ENCODE results near the gene DMBT1. TPM values are rescaled to one million over a fixed set of nuclear protein-coding genes. Genes with fewer than 3 reads are reported as not detected.

DMBT1 gene
- total and polyA plus RNA-seq, 2 of the 4 experiments (the other 2 are of a cell fraction), result under 0.01 TPM; not detected in 1

DNA sequence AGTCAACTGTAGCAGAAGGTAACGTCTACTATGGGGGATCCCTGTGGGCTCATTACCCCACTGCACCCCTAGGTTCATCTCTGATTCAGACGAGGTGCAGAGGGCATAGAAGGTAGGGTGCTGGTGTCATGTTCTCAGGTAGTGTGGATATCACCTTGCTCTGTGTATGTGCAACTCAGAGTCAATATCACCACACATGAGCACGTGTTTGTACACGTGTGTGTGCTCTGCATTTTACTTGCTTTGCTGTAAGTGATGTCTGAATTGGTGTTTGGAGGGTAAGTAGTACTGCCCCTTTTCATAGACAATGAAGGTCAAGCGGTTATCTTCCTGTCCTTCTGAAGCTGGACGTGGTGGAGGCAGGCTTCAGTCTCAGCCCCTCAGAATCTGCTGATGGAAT lies 10.4 kb downstream of the DMBT1 start:
- in situ Hi-C loops (cut with MboI; ENCODE audit: low sequenced_read_pairs), result loop anchor here (10.0 kb wide), 1 partner anchor 226 kb away; no protein-coding TSS in a partner anchor
- H3K18ac ChIP-seq (ENCODE audit: low read depth, low read length), result no peak overlapping the region

More for the DNA sequence above, 10.4 kb downstream of the DMBT1 start:
- no peak for ATAC-seq (ENCODE audit: low read depth)
- no peak for TF ChIP-seq MAZ (IDR thresholded peaks at IDR 0.05; ENCODE audit: borderline replicate concordance, low read depth, low read length)
- Histone ChIP-seq H2BK5ac (ENCODE audit: low read depth, low read length, poor library complexity, severe bottlenecking) (no peak overlapping the region), H4K91ac (ENCODE audit: insufficient read depth, low read depth, low read length) (no peak overlapping the region), H3K23ac (ENCODE audit: low read depth, low read length) (no peak overlapping the region), H2AFZ (replicated peaks; ENCODE audit: low read length, poor library complexity) (no peak overlapping the region), H3K4me2 (ENCODE audit: low read depth, low read length) (no peak overlapping the region), H2AK5ac (ENCODE audit: low read depth, low read length) (no peak overlapping the region), H3K36me3 (ENCODE audit: control insufficient read depth, insufficient read depth, low read length) (no peaks in the 10 kb centered on the region), H3K79me1 (ENCODE audit: low read depth in 1 of 2, low read length in 2 of 2) (no peaks in the 10 kb centered on the region), H4K20me1 (ENCODE audit: insufficient read depth, low read length) (no peaks in the 10 kb centered on the region), H3K4me3 (ENCODE audit: insufficient read depth, low read depth, low read length) (no peak overlapping the region), H3K4me1 (ENCODE audit: control insufficient read depth, insufficient read depth, low read length) (no peaks in the 10 kb centered on the region), H3K9me3 (ENCODE audit: control insufficient read depth, insufficient read depth, low read length) (no peaks in the 10 kb centered on the region), H2BK20ac (ENCODE audit: low read depth, low read length) (no peak overlapping the region), H3K9me1 (ENCODE audit: insufficient read depth, low read length) (no peaks in the 10 kb centered on the region), H4K8ac (ENCODE audit: low read depth in 2 of 2, low read length in 2 of 2) (no peak overlapping the region), H2BK15ac (ENCODE audit: low read depth, low read length) (no peak overlapping the region), H3K56ac (ENCODE audit: extremely low read depth, insufficient read depth, low read length) (no peak overlapping the region), H3K27me3 (ENCODE audit: control insufficient read depth, insufficient read depth, low read length) (no peaks in the 10 kb centered on the region; the same call in none of the 2 replicates), H3K9ac (ENCODE audit: low read depth, low read length) (no peak overlapping the region), H2BK120ac (ENCODE audit: low read depth, low read length) (no peak overlapping the region), H4K5ac (ENCODE audit: low read depth, low read length) (no peak overlapping the region), H3K4ac (ENCODE audit: low read depth, low read length) (no peak overlapping the region), H2AK9ac (replicated peaks; ENCODE audit: low read depth, low read length, poor library complexity) (no peak overlapping the region), H3K27ac (ENCODE audit: insufficient read depth, low read length) (no peak overlapping the region), H3K14ac (replicated peaks; ENCODE audit: low read depth, low read length) (no peak overlapping the region)
- no peak for DNase-seq
- POLR2A ChIA-PET (ENCODE audit: unreplicated experiment), result no interaction called here
- no TSS peak for BruUV-seq (replicated peaks)
- CTCF ChIA-PET, result no interaction called here
- WGBS, 2 experiments (ENCODE audit: extremely low coverage in 2 of 2, insufficient read length in 1 of 2), result 100% methylated on average over 1 of the region's 6 CpGs; no CpG with 5 or more reads in 1 of the 2 experiments
- dilution Hi-C loops (cut with HindIII; ENCODE audit: low sequenced_read_pairs, unreplicated experiment), result no loop called here
- intact Hi-C loops (cut with micrococcal nuclease), result no loop called here

Measured in IMR-90 (cell line).